ENCODE measurements around the gene MYPOP. TPM values are rescaled to one million over a fixed set of nuclear protein-coding genes. Genes with fewer than 3 reads are reported as not detected.

MYPOP gene
- total and polyA plus RNA-seq, 3 donors from 2014 or later, result 9.4 to 11.1 (median 9.5) TPM

GRCh38 chr19:45911291-45911690, 8.9 kb upstream of the MYPOP start:
- Histone ChIP-seq H3K27ac (no peak overlapping the region), H3K9me3 (no peaks in the 10 kb centered on the region), H3K36me3 (ENCODE audit: low read depth, missing control alignments) (no peaks in the 10 kb centered on the region), H3K27me3 (no peaks in the 10 kb centered on the region), H3K4me1 (no peaks in the 10 kb centered on the region), H3K4me3 (no peak overlapping the region)
- DNase-seq, result no peak
- no peak for TF ChIP-seq CTCF (IDR thresholded peaks at IDR 0.05)
- intact Hi-C loops (cut with DNase I; ENCODE audit: low total_unique reads), result no loop called here
- 76 to 77% methylated on average over 8 of the region's 8 CpGs for WGBS, 2 donors

- WGBS, 2 donors, result 68 to 73% methylated on average over 5 of the region's 5 CpGs
- intact Hi-C loops (cut with DNase I; ENCODE audit: low total_unique reads), result no loop called here
- Histone ChIP-seq H3K36me3 (ENCODE audit: low read depth, missing control alignments) (no peaks in the 10 kb centered on the region), H3K27ac (no peak overlapping the region), H3K4me1 (no peaks in the 10 kb centered on the region), H3K27me3 (no peaks in the 10 kb centered on the region), H3K4me3 (no peak overlapping the region), H3K9me3 (no peaks in the 10 kb centered on the region)
- TF ChIP-seq CTCF (IDR thresholded peaks at IDR 0.05), result no peak
- no peak for TF ChIP-seq POLR2A (IDR thresholded peaks at IDR 0.05)
- DNase-seq, result no peak
Measured at GRCh38 chr19:45908956-45909355, 6.5 kb upstream of the MYPOP start.

- Histone ChIP-seq H3K27ac (no peak overlapping the region), H3K4me3 (no peak overlapping the region), H3K4me1 (peaks cover 5% of the 10 kb centered on the region), H3K36me3 (ENCODE audit: low read depth, missing control alignments) (no peaks in the 10 kb centered on the region), H3K27me3 (no peaks in the 10 kb centered on the region), H3K9me3 (no peaks in the 10 kb centered on the region)
- DNase-seq, result no peak
- intact Hi-C loops (cut with DNase I; ENCODE audit: low total_unique reads), result no loop called here
- 89 to 97% methylated on average over 3 of the region's 3 CpGs for WGBS, 2 donors
- TF ChIP-seq POLR2A (IDR thresholded peaks at IDR 0.05) (no peak), CTCF (IDR thresholded peaks at IDR 0.05) (no peak)
Measured at GRCh38 chr19:45906221-45906620, 3.8 kb upstream of the MYPOP start.

GRCh38 chr19:45905011-45905410, 2.6 kb upstream of the MYPOP start:
- 82% methylated on average over 10 of the region's 10 CpGs for WGBS, 2 donors
- no peak for DNase-seq
- intact Hi-C loops (cut with DNase I; ENCODE audit: low total_unique reads), result no loop called here
- Histone ChIP-seq H3K9me3 (no peaks in the 10 kb centered on the region), H3K36me3 (ENCODE audit: low read depth, missing control alignments) (no peaks in the 10 kb centered on the region), H3K4me3 (no peak overlapping the region), H3K27ac (no peak overlapping the region), H3K4me1 (peaks cover 14% of the 10 kb centered on the region), H3K27me3 (no peaks in the 10 kb centered on the region)
- TF ChIP-seq POLR2A (IDR thresholded peaks at IDR 0.05) (no peak), CTCF (IDR thresholded peaks at IDR 0.05) (no peak)

Measured in testis (tissue), 3 donors.